Measurements from ENCODE around the gene SUMO3.

The SUMO3 gene

DNA sequence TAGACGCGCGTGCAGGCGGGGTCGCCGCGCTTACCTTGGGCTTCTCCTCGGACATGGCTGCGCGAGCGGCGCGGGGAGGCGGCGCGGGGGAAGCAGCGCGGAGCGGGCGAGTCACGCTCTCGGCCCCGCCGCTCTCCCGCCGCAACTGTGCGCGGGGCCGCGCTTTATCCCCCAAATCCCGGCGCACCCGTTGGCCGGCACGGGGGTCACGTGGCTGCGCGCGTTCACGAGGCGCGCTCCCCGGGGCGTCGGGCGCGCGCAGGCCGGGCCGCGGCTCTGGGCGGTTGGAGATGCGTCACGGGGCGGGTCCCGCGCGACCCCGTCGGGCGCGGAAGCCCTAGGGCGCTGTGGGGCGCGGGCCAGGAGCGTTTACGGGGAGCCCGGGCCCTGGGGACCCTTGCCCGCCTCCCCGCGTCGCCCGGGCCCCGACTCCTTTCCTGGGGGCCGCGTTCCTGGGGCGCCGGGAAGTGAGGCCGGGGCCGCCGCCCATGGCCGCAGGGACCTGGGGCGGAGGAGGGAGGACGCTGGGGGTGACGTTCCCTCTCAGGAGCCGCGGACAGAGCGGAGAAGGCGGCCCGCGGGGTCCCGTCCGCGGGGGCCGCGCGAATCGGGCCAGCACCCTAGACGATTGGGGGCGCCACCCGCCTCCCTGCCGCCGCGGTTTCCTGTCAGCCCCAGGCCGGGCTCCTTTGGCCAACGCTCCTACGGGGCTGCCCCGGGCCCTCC, at the start of gene SUMO3:
Gene SUMO3, minus strand, starts transcription at position 149 of the 726 bp plus-strand sequence. Its CDS starts 94 bp downstream, at position 55.
- DNase-seq = peak; percentile 80 to 84

DNA sequence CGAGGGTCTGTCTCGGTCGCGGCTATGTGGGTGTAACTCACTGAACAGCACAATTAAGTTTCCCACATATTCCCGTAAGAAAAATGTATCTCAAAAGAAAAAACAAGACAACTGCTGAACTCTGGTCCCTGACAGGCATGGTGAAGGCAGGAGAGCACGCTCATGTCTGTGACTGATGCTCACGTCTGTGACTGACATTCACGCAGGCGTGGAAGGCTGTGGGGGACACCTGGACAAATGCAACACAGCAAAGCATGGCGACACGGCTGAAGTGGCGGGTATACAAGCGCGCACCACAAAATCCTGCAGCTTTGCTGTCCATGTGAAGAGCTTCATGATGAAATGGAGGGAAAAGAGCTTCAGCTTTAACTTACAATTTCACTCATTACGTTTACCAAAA, 49.6 kb upstream of the SUMO3 start:
- no peak for DNase-seq

DNA sequence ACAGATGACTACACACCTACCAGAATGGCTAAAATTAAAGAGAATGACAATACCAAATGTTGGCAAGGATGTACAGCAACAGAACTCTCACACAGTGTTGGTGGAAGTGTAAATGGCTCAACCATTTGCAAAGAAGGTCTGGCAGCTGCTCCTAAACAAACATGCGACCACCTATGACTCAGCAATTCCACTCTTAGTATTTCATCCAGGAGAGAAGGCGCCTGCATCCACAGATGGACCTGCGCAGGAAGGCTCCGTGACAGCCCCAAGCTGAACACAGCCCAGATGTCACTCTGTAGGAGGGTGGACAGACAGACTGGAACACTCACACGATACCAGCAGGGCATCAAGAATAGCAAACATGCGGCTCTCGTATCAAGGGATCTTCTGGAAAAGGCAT, 48.9 kb upstream of the SUMO3 start:
- DNase-seq = no peak

DNA sequence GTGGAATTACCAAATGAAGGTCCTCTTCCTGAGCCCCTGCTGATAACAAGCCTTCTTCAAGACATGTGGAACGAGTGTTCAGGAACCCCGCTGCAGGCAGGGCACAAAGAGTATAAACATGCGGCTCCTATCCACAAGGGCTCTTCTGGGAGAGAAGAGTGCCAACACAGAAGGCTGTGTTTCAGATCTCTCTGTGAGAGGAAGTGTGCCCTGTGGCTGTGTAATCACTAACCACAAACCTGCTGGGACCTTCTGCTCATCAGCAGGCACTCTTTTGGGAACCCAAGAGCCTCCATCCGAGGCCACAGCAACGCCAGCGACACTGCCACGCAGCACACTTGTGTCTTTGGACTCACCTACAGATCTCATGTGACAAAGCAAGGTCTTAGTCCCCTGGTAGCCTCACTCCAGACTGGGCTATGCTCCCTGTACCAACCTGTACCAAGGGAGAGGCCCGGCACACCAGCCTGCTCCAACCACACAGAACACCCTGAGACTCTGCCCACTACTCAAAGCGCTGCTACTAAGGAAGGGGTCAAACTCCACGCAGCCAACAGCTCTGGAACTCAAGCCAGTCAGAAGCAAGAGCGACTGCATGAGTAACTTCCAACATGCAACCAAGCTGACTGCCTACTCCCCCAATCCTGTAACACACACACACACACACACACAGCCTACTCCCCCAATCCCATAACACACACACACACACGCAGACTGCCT, 47.9 kb upstream of the SUMO3 start:
- DNase-seq = peak in 1 of 2 experiments; percentile 20

DNA sequence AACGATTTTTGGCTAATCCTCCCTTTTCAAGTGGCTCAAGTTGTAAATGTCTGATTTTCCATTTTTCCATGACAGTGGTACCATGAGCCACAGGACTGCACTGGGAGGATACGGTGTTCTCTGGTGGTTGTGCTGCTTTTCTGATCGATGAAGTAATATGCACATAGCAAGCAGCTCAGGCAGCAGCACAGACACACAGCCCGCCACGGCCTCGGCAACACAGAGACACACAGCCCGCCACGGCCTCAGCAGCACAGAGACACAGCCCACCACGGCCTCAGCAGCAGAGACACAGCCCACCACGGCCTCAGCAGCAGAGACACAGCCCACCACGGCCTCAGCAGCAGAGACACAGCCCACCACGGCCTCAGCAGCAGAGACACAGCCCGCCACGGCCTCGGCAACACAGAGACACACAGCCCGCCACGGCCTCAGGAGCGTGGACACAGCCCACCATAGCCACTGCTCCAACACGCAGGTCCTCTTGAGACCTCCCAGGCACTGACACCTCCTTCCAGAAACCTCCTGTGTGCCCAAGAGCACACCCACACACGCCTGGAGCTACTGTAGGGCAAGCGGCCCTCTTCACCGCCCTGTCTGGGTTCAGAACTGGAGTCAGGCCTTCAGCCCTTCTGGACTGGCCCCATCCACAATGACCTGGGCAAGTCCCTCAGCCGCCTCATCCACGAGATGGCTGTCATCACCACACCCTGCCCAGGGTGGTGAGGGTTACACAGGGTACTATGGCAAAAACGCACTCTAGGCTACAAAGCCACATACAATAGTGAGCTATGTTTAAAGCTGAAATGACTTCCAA, 45.2 kb upstream of the SUMO3 start:
- no peak for DNase-seq

DNA sequence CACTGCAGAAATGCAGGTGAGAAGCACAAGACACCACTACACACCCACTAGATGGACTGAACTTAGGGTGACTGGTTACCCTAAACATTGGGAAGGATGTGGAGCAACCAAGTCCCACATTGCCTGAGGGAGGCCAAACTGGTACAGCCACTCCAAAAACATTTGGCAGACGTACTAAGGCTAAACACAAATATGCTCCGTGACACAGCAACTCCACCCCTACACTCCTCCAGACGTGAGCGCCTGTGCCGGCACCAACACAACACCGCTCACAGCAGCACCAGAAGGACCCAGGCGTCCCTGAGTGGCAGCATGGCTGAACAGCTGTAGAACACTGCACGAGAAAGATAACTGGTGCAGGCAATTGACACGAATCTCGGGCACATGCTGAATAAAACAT, 40.9 kb upstream of the SUMO3 start:
- no peak for DNase-seq

DNA sequence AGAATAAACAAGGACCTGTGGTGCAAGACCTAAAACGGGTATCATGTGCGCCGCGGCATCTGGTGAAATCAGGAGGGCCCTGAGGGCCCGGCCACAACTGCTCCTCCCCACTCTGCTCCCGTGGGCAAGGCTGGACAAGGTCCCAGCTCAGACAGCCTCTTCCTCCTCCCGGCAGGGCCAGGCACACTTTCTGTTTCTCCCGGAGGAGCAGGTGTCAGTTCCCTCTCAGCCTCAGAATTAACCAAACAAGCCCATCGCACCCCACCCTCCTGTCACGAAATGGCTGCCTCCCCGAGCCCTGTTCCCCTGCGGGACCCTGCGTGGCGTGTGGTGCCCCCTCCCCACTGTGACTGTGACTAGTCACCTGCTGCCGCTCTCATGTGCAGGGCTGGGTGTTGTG, 40.4 kb upstream of the SUMO3 start:
- DNase-seq = no peak

DNA sequence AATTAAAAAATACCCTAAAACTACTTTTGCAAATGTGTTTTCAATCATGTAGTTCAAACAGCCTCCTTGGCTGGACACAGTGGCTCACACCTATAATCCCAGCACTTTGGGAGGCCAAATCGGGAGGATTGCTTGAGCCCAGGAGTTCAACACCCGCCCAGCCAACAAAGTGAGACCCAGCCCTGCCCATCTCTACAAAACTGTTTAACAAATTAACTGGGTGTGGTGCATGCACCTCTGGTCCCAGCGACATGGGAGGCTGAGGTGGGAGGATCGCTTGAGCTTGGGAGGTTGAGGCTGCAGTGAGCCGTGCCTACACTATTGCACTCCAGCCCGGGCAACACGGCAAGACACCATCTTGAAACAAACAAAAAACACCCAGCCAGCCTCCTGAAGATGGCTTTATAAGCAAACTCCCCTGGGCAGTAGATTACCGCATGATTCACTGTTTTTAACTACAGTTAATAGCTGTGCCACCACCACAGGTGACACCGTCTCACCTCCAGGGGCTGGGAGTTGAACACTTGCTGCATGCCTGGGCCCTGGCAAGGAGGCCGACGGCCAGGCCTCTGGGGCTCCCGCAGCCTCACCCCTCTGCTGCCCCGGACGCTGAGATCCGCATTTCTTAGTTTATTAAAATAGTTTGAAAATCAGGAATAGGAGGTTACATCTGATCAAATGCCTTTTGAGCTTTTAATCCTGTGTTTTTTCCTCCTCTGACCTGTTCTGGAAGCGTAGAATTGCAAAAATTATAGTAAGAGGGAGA, 39.4 kb upstream of the SUMO3 start:
- no peak for DNase-seq

DNA sequence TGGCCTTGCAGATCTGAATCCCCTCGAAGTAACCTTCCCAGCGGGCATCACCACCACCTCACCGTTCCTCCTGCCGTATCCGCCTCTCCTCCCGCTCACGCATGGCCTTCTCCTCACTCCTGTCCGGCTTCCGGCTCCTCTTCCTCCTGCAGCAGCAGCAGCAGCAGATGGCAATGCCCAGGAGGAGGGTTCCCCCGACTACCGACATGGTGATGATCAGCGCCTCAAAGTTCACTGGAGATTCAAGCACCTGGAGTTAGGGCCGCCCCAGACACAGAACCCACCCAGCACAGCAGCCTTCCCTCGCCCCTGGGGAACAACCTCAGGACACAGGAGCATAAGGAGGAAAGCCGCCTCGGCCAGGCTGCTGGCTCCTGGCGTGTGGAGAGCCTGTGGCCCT, 38.3 kb upstream of the SUMO3 start:
- DNase-seq = no peak

DNA sequence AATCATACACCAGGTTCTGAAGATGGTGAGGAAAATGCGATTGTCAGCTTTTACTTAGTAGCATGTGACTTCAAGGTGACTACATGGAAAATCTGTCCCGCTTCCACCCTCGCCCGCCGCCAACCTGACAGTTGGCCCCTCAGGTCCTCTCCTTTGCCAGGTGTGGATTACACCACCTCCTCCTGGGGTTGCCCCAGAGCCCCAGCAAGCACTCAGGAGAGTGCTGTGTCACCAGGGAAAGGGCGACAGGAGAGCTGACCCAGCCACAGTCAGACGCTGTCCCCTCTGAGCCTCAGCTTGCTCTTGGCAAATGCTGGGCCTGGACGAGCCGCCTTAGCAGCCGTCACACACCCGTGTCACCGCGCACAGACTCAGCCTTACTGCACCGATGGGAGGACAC, 37.7 kb upstream of the SUMO3 start:
- DNase-seq = no peak

DNA sequence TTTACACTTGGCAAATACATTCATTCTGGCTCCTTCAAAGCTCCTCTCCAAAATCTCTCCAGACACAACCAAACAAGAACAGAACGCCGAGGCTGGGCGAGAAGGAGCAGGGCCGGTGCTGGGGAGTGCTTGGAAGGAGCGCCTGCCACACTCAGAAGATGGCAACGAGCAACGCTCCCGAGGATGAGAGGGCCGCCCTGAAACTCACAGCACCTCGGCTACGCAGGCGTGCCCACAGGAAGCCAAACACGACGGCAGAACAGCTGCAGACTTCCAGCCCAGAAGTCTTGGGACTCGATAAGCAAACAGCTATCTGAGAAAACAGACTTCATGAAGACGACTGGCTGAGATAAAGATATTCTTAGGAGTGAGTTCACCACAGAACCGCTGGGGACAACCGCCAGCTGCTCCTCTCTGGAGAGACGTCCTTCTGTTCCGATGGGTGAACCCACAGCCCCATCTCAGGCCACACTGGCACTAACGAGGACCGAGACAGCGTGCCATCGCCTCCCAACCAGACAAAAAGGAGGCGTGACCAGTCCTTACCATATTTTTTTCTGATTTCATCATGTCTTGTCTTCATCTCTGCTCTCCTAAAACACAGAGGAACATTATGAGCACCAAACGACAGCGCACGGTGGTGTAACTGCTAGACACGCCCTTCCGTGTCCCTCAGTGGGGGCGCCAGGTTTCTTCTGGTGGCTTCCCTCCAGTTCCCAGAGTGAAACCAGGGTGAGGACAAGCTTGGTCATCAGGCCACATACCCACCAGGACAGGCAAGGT, 37.0 kb upstream of the SUMO3 start:
- no peak for DNase-seq

DNA sequence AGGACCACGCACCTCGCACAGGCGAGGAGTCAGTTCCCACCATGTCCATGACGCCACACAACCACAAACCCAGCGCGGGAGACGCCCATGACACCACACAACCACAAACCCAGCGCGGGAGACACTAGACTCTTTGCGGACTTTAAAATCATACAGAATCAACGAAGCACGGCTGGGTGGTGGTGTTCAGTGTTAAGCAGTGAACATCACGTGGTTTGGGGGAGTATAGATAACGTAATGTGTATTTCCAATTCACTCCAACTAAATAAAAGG, 36.5 kb upstream of the SUMO3 start:
- DNase-seq = no peak

DNA sequence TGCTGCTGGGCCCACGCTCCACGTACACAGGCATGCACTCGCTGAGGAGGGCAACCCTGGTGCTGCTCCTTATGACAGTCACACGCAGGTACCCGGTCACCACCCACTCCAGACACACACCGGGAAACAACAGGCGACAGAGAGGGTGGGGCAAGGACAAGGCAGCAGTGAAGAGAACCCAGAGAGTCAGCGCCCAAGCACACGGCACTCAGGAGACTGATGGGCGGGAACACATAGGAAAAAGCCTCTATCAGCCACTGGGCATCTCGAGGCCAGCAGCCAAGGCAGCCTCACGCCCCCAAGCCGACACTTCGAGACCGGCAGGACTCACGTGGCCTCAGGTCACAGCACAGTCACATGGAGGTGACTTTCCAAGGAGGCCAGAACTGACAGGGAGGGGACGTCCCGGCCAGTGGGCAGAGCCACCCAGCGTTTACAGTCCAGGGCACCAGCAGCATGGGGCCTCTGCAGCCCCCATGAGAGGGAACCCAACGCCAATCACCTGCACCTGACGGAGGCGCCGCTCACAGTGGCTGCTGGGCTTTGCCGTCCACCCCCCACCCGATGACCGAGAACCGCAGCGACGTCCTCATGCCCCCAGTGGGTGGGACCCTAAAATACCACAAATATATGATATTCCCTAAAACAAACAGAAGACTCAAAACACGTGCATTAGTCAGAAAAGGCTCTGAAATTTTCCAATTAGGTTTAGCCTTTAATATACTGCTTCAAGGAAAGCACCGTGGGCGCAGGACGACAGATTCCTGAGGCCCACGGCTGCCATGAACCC, 35.9 kb upstream of the SUMO3 start:
- no peak for DNase-seq

DNA sequence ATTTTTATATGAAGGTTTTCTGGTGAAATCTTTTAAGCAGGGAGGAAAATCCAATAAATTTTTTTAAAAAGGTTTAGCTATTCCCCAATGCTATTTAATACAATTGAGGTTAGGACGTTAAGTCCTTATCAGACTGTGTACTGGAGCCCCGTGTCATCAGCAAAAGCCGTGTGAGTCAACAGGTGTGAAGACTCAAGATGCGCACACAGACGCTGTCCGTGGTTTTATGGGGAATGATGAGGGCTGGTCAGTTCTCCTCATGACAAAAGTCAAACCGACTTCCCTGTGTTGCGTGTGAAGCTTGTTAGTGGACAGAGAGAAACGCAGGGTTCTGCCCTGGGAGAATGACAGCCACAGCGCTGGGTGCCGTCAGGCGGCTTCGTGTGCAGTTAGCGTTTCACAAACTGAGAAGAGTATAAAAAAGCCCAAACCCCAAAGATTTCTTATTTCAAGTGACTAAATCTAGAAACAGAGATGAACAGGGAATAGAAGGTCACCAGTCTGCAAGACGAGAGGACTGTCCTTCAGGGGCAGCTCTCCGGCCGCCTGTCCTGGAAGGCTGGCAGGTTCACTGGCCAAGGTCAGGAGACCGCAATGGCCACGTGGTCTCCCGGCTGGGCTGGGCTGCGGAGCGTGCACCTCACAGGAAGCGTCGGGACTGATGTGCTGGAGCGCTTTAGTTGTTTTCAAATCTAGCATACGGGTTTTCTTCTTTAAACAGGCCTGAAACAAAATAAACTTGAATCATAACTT, 33.2 kb upstream of the SUMO3 start:
- no peak for DNase-seq

DNA sequence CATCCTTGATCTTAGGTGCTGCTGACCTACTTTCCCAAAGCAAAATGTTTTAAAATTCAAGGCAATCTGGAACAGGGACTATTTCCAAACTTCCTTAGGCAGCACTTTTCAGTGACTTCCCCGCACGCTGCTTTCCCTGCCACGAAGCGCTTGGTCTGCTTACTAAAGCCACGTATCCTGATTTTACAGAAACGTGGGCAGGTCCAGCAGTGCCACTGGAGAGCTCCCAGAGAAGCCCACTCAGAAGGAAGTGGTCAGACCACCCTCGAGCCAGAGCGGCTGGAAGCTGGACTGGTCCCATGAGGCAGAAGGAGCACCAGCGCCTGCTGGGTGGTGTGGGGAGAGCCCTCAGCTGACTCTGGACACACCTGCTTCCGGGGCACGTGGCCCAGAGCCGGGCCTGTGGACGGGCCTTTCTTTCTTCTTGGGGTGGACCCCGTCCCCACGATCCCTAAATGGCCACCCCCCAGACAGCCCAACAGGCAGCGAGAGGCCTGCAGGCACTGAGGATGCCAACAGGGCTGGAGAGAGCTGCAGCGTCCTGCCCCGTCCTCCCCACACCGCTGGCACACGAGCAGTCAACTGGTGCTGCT, 32.4 kb upstream of the SUMO3 start:
- DNase-seq = no peak

DNA sequence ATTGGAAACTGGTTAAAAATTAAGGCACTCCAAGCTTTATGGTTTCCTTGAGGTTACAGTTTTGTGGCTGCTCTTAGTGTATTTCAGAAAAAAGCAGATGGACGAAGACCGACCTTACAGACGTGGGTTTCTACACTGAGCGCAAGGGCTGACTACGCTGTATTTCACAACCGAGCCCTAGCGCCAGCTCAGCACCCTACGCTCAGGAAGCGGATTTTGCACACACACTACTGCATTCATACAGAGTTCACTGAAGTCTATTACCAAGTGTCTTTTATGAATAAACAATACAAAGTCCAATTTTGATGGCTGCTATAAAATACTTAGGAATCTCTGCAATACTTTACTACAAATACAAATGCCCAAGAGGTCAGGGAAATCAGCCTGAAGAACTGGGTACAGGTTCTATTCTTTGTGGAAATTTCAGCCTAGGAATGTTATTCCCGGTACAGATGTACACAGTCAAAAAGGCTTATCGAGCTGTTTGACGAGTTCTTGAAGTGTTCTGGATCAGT, 31.8 kb upstream of the SUMO3 start:
- DNase-seq = no peak

DNA sequence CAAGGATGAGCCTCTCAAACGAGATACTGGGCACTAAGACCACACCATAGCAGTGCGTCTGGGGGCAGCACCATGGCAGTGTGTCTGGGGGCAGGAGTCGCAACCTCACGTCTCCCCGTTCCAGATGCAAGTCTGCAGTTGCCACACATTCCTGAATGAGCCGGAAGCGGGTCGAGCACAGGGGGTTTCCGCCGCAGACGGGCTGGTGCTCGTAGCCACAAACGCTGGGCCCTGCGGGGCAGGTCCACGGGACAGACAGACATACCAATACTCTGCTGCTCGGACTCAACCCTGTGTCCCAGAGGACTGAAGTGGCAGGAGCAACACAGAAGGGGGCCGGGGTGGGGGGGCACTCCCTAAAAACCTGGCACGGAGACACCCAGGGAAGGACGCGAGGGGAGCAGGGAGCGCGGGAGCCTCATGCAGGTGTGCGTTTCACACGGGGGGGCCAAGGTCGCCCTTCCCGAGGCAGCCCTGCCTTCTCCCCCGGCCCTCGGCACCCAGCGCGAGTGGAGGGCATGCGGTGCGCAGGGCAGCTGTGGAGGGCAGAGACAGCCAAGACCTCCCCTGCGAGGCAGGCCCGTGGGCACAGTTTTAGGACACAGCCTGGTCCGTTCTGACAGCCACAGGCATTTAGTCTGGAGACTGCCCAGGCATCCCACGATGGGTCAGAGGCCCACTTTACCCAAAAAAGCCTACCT, 31.1 kb upstream of the SUMO3 start:
- no peak for DNase-seq

DNA sequence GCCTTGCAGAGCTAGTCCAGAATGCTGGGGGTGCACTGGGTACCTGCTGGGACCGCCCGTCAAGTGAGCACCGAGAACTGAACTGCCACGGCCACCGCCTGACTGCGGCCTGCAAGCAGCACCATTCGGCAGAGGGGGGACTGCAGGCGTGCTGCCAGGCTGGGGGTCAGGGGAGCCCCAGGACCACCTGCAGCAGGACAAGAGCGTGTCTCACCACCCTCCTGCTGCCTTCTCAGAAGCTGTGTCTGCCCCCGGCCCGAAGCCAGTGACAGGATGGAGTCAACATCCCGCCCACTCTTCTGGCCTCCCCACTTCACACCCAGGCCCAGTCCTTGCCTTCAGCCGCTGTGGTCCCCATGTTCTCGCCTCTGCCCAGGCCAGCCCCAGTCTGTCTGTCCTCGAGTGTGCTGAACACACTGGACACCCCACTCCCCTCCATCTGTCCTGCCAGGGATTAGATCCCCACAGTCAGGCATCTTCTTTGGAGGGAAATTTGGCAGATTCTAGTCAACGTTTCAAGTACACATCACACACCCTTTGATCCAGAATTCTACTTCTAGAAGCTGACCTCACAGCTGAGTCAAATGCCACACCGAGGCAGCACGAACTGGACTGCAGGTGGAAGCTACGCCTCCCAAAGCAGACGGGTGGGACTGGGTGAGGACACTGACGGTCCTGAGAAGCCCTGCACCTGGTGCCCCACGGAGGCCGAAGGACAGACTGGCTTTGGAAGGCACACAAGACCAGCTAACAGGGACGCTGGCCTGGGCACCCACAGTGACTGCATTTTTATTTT, 29.6 kb upstream of the SUMO3 start:
- no peak for DNase-seq

All from stimulated activated CD4-positive, alpha-beta T cell treated with anti-CD3 and anti-CD28 coated beads, Interleukin-4, amount 100 ng/mL, for 4 hours (primary cell).